Fibroblast of lung (primary cell): ENCODE results near the gene MEIS2. TPM values are rescaled to one million over a fixed set of nuclear protein-coding genes. Genes with fewer than 3 reads are reported as not detected.
A peak's percentile ranks its signal among the peaks of the same experiment; 100 is the strongest.

Experiments used
- DNase-seq, 2 donors: peaks; one replicate each; pipeline versions ENCODE4 v3.0.0 to v3.0.0-alpha.2; 2010; ENCODE audit warnings: low read depth in 2 of 2
- H2AFZ ChIP-seq: 2 replicates; pipeline ENCODE4 v1.5.1; 2012; ENCODE audit warnings: low read length, control low read depth, inconsistent platforms
- H3K27ac ChIP-seq: 2 replicates; pipeline ENCODE4 v1.5.1; 2011; ENCODE audit warnings: low read length, control low read depth; ENCODE audit not compliant: insufficient read depth
- H3K27me3 ChIP-seq: 2 replicates; pipeline ENCODE4 v1.5.1; 2011; ENCODE audit warnings: mild to moderate bottlenecking, low read length; ENCODE audit not compliant: control insufficient read depth, insufficient read depth
- H3K36me3 ChIP-seq: 2 replicates; pipeline ENCODE4 v1.5.1; 2011; ENCODE audit warnings: low read length; ENCODE audit not compliant: control insufficient read depth, insufficient read depth
- H3K4me1 ChIP-seq: 2 replicates; pipeline ENCODE4 v1.5.1; 2011; ENCODE audit warnings: low read length; ENCODE audit not compliant: control insufficient read depth, insufficient read depth; ENCODE audit errors: extremely low read depth
- H3K4me2 ChIP-seq: 2 replicates; pipeline ENCODE4 v1.5.1; 2011; ENCODE audit warnings: low read length, control low read depth; ENCODE audit not compliant: insufficient read depth; ENCODE audit errors: extremely low read depth
- H3K4me3 ChIP-seq, 4 experiments: fragments of 200-600 bp in 1 of 4; sonication (generic) in 1 of 4; replicated peaks in 1 of 4; 2 replicates each; pipeline ENCODE4 v1.5.1; 2011 to 2016; ENCODE audit warnings: low read length in 4 of 4, low read depth in 3 of 4, mild to moderate bottlenecking in 3 of 4, control low read depth in 2 of 4, inconsistent platforms in 1 of 4, mixed read lengths in 1 of 4; ENCODE audit not compliant: insufficient read depth in 1 of 4; ENCODE audit errors: control extremely low read depth in 1 of 4
- H3K79me2 ChIP-seq: 2 replicates; pipeline ENCODE4 v1.5.1; 2012; ENCODE audit warnings: mild to moderate bottlenecking, low read length, inconsistent platforms; ENCODE audit not compliant: control insufficient read depth, insufficient read depth
- H3K9ac ChIP-seq: 2 replicates; pipeline ENCODE4 v1.5.1; 2011; ENCODE audit warnings: mild to moderate bottlenecking, low read length, control low read depth; ENCODE audit not compliant: insufficient read depth
- H3K9me3 ChIP-seq: 2 replicates; pipeline ENCODE4 v1.5.1; 2012; ENCODE audit warnings: low read depth, low read length; ENCODE audit not compliant: control insufficient read depth, insufficient read depth
- H4K20me1 ChIP-seq: 2 replicates; pipeline ENCODE4 v1.5.1; 2011; ENCODE audit warnings: low read length; ENCODE audit not compliant: control insufficient read depth, insufficient read depth; ENCODE audit errors: extremely low read depth
- CTCF ChIP-seq, 2 donors: IDR thresholded peaks in 1 of 2; conservative IDR thresholded peaks in 1 of 2; 1 replicate in 1 of 2; 2 replicates in 1 of 2; pipeline ENCODE4 v1.5.1; 2011 to 2012; ENCODE audit warnings: low read length in 2 of 2, control low read depth in 1 of 2, inconsistent platforms in 1 of 2, low read depth in 1 of 2, mild to moderate bottlenecking in 1 of 2
- EZH2 ChIP-seq: IDR thresholded peaks from 2 replicates; pipeline ENCODE4 v1.5.1; 2012; ENCODE audit warnings: low read length, control low read depth, mild to moderate bottlenecking; ENCODE audit errors: missing control alignments
- polyA plus RNA-seq, 2 donors: library from polyadenylated mRNA; depleted of rRNA in 1 of 2; stranded (reverse) in 1 of 2; unstranded in 1 of 2; fragments of >200 nt; gene quantifications; 2 replicates each; pipeline ENCODE4 v1.2.1, GENCODE V29; 2011 to 2012; ENCODE audit warnings: missing spikeins in 1 of 2
- total RNA-seq: library from RNA; depleted of rRNA; stranded (reverse); fragments of >200 nt; gene quantifications from 2 replicates; pipeline ENCODE4 v1.2.1, GENCODE V29; 2014

MEIS2 gene
- total and polyA plus RNA-seq, 2 donors (not counting 1 experiment from before 2014, with no cell fraction given): 31.0 to 37.1 TPM

GRCh38 chr15:36907295-36907694 lies 193.1 kb downstream of the MEIS2 start:
- Histone ChIP-seq H3K79me2 (no peaks in the 10 kb centered on the region), H3K4me3 (no peak overlapping the region), H3K27me3 (no peaks in the 10 kb centered on the region), H2AFZ (no peak overlapping the region), H3K4me1 (peaks cover 5% of the 10 kb centered on the region), H3K36me3 (no peaks in the 10 kb centered on the region), H3K9ac (no peak overlapping the region), H3K27ac (no peak overlapping the region), H3K4me2 (no peak overlapping the region), H3K9me3 (no peaks in the 10 kb centered on the region), H4K20me1 (no peaks in the 10 kb centered on the region)
- DNase-seq: no peak
- no peak for TF ChIP-seq CTCF (conservative IDR thresholded peaks at IDR 0.05 in 1 of 2, IDR thresholded peaks at IDR 0.05 in 1 of 2; ENCODE audit: low read depth in 1 of 2, low read length in 2 of 2)
- no peak for TF ChIP-seq EZH2

- no peaks in the 10 kb centered on the region for H3K27me3 ChIP-seq
- no peak overlapping the region for H3K4me3 ChIP-seq
- TF ChIP-seq EZH2: no peak
- no peak for TF ChIP-seq CTCF (conservative IDR thresholded peaks at IDR 0.05 in 1 of 2, IDR thresholded peaks at IDR 0.05 in 1 of 2; ENCODE audit: low read depth in 1 of 2, low read length in 2 of 2)
- H3K4me2 ChIP-seq: no peak overlapping the region
- H3K9me3 ChIP-seq: no peaks in the 10 kb centered on the region
- H3K27ac ChIP-seq: no peak overlapping the region
- H3K79me2 ChIP-seq: no peaks in the 10 kb centered on the region
- DNase-seq: peak in 1 of 2 donors; percentile 87
- no peak overlapping the region for H3K9ac ChIP-seq
- H4K20me1 ChIP-seq: no peaks in the 10 kb centered on the region
- no peak overlapping the region for H2AFZ ChIP-seq
- no peaks in the 10 kb centered on the region for H3K4me1 ChIP-seq
- no peaks in the 10 kb centered on the region for H3K36me3 ChIP-seq
These were observed 194.4 kb downstream of the MEIS2 start for GRCh38 chr15:36905908-36906307.

DNA sequence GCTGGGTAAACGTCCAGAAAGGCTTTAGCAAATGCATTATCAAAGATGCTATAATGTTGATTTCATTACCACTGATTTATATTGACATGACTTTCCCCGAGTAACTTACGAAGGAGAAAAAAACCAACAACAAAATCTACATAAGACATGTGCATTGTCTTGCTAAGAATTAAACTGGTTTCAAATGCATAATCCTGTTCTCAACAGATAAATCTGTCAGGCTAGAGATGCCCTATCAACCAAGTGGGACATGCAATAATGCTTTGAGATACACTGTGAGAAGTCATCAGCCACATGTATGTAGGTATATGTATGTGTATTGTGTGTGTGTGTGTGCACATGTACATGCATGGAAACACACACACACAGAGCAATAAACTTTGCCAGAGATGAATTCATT lies 195.6 kb downstream of the MEIS2 start:
- Histone ChIP-seq H2AFZ (no peak overlapping the region), H3K4me2 (no peak overlapping the region), H3K79me2 (no peaks in the 10 kb centered on the region), H3K27me3 (no peaks in the 10 kb centered on the region), H3K9ac (no peak overlapping the region), H3K4me1 (no peaks in the 10 kb centered on the region), H3K4me3 (no peak overlapping the region), H3K27ac (no peak overlapping the region), H3K36me3 (no peaks in the 10 kb centered on the region), H4K20me1 (no peaks in the 10 kb centered on the region), H3K9me3 (no peaks in the 10 kb centered on the region)
- no peak for DNase-seq
- TF ChIP-seq CTCF (conservative IDR thresholded peaks at IDR 0.05 in 1 of 2, IDR thresholded peaks at IDR 0.05 in 1 of 2; ENCODE audit: low read depth in 1 of 2, low read length in 2 of 2) (no peak), EZH2 (no peak)
